Glomerular visceral epithelial cell (primary cell): ENCODE results near the gene MRPS9.
A peak's percentile ranks its signal among the peaks of the same experiment; 100 is the strongest.

ENCODE experiments used
- DNase-seq: peaks from one replicate; pipeline ENCODE4 v3.0.0-alpha.2; 2016; ENCODE audit errors: extremely low spot score

Gene MRPS9

DNA sequence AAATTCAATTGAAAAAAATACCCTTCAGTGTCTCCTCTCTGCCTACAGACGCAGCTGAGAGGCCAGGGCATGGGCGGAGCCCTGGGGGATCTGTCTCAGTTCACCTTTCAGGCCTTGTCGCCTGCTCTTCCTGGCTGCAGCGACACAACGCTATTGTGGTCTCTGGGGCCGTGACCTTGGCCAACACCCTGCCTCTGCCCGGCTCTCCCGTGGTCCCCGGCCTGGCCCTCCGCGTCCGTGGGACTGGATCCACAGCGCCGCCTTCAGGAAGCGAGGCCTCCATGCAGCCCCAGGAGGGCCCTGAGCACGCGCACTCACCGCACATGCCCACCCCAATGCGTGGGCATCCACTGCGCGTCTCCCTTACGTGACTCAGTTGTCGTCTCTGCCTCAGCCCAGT lies 81.1 kb downstream of the MRPS9 start:
- DNase-seq, result no peak

DNA sequence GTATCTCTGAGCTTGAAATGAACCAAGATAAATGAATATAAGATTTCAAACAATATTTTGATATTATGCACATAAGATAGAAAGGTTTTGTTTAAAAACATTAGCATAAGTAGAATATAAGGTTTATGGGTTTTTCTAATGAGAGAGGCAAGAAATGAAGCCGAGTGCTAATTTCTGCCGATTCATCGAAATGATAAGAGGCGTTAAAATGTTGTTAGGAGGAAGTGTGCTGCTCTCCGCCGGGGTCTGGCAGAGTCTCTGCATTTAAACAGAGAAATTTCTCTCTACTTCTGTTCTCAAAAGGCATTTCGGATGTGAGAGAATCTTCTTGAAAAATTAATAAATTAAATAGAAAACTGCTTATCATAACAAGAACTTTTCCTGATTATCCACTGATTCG lies 83.6 kb downstream of the MRPS9 start:
- no peak for DNase-seq

DNA sequence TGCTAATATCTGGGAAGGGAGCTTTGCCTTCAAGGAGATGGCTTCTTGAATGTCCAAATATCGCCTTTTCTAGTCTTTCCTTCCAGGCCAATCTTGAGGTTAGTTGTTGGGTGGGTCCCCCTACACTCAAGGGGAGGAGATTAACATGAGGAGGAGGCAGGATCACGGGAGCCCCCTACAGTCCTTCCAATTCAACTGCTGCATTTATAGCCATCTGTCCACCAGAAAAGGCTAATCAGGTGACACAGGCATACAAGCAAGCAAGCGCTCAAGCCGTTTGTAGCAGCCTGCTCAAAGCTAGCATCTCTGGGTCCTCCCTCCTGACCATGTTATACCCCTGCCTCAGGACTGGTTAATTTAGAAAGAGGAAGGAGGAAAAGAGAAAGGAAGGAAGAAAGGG lies 87.6 kb downstream of the MRPS9 start:
- DNase-seq, result no peak

DNA sequence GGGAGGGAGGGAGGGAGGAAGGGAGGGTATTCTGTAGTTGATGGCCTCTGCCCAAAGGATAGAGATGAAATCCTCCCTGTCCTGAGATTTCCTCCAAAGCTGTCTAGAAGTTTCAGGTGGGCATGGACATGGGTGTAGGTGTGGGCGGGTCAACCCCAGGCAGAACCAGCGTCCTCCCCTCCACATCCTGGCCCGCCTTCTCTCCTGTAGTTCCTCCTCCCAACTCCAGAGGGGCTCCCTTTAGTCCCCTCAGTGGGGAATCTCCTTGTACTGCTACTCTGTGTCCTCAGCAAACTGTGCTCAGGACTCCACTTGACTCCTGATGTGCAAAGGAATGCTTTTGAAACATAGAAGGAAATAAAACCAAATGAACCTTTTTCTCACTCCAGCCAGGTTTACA lies 88.1 kb downstream of the MRPS9 start:
- no peak for DNase-seq

DNA sequence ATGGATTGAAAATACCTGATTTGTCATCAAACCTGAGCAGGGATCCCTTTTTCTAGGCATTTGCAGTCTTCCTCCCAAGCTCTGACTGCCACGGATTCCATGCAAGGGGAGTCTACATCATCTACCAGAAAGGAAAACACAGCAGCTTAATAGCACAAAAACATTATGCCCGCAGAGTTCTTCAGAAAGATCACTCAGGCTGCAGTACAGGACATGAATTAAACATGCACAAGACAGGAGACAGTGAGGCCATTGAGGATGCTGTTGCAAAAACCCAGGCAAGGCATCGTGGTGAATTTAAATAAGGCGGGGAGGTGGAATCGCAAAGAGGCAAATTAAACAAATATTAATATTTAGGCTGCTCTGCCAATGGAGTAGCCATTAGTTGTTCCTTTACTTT lies 88.5 kb downstream of the MRPS9 start:
- DNase-seq, result no peak

DNA sequence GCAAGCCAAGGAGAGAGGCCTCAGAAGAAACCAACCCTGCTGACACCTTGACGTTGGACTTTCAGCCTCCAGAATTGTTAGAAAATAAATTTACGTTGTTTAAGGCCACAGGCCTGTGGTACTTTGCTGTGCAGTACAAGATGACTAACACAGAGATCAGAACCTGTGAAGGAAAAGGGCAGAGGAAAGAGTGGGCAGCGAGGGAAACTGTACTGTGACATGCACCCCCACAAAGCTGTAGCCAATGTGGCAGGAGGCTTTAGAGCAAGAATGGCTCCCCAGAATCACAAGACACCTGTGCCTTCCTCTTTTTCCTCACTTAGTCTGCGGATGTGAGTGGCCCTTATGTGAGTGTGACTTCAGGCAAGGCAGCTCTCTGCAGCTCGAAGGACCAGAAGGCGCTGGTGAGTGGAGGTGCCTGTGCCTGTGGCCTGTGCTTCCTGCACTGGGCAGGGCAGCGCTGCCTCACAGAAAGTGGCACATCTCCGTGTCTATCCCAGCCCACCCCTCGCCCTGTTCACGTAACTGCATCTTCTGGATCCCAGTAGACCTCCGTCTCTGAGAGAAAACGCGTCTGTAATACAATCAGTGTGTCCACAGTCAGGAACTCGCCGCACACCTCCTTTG lies 89.5 kb downstream of the MRPS9 start:
- DNase-seq, result no peak

DNA sequence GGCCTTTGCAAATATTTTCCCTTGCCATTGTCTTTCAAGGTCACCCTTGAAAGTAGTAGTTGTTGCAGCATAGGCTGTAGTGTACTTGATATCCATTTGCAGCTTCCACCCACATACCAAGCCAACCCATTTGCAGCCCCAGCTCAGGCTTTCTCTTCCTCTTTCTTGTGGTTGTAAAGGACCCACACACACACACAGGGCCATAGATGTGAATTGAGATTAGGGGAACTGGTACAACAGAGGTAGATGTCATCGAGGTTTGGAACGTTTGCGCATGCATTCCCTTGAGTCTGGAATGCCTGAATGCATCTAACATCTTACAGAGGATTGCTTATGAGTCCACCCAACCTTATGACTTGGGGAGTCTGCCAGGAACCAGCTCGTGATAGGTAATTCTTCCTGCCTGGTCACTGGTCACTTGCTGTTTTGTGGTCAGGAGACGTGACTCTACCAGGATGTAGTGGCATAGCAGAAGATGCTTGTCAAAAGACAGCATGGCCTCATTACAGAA lies 91.9 kb downstream of the MRPS9 start:
- no peak for DNase-seq

DNA sequence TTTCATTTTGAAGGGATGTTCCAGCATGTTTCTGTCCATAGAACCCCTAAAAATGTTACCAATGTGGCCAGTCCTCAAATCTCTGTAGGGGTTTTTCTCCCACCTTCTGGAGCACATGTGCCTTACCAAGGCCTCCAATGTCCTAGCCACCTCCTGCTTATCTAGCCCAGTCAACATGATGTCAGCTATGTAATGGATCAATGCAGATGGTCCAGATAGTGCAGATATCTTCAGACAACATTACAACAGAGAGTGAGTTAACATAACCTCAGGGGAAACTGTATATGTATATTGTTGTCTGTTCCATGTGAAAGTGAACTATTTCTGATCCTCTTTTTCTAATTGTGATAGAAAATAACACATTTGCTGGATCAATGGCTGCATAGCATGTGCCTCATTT lies 92.7 kb downstream of the MRPS9 start:
- no peak for DNase-seq

DNA sequence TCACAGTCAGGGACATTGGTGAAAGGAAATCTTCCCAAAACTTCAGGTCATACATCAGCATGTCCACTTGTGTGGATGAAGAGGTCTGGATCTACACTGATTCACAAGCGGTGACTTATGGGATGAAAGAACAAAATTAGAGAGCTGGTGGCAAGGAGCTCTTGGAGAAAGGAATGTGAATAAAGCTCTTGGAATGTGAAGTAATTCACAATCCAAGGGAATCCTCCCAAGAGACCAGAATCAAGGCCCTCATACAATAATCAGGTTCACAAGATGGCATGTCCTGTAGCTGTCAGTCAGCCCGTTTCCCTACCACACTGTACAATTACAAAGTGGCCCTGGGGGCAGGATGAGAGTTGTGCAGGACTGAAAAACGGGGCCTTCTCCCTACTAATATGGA lies 96.2 kb downstream of the MRPS9 start:
- DNase-seq, result no peak

DNA sequence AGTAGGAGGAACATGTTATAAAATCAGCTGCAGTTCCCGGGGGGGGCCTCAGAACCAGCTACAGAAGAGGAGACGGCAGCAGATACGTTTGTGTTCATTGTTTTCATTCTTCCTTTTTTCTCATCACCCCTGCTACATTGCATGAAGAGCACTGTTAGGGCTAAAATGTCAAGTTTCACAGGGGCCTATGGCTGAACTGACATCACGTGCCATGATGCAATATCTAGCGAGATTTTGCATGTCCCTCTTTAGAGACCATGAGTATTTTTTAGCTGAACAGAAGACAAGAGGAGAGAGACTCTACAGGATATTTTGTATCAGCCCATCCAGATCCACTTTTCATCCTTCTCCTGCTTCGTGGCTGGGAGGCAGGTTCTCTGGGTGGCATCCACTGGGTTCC lies 97.6 kb downstream of the MRPS9 start:
- no peak for DNase-seq

DNA sequence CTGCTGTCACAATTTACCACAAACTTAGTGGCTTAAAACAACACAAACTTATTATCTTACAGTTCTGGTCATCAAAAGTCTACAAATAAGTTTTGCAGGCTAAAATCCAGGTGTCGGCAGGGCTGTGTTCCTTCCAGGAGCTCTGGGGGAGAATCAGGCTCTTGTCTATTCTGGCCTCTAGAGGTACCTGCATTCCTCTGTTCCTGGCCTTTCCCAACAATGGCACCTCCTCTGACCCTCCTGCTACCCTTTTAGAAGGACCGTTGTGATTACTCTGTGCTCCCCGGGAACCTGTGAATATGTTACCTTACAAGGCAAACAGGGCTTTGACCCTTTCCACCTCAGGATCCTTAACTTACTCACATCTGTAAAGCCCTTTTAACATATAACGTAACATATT lies 98.5 kb downstream of the MRPS9 start:
- no peak for DNase-seq

DNA sequence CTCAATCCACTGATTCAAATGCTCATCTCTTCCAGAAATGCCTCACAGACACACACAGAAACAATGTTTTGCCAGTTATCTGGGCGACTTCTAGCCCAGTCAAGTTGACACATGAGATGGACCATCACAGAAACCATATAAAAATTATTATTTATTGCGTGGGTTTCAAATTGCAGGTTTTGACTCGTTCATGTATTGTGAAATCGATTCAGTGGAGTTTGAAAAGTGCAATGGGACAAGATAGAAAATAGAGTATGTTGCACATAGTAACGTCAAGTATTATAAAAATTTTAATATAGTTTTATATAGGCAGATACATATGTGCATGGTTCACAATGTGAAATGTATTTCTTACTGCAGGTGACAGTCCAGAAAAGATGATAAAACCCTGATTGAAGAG lies 100.8 kb downstream of the MRPS9 start:
- no peak for DNase-seq

DNA sequence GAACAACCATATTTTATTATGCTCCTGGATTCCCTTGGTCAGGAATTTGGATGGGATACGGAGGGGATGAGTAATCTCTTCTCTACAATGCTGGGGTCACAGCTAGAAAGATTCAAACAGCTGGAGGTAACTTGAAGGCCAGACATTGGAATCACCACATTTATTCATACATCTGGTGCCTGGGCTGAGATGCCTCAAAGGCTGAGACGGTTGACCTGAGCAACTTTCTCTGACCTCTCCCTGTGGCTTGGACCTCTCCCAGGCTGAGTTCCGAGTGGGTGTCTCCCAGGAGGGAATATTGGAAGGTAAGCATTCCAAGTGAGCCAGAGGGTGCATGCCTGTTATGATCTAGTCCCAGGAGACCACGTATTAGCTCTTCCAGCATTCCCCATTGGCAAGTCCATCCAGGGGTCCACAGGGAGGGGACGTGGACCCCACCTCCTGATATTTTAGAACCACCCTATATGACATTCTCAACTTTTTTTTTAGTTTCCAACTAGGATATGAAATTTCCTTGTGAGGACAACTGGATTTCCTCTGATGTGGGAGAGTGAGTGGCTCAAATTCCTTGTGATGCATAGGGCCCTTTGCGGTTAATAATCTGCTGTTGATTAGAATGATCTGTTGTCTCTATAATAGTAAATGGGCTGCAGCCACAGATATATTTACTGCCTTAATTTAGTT lies 101.8 kb downstream of the MRPS9 start:
- peak; percentile 10 for DNase-seq

DNA sequence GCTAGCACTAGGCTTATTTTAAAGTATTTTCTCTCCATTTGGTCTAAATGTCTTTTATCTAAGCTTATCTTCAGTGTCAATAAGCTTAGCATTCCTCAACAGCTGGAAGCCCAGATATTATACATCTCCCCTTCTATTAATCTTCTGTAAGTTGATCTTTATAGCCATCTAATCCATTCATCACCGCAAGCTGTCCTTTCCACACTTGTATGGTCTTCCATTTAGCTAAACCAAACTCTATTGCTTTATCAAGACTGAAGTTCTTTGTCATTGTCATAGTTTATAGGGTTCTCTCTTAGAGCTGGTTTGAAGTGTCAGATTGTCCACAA lies 102.3 kb downstream of the MRPS9 start:
- no peak for DNase-seq

DNA sequence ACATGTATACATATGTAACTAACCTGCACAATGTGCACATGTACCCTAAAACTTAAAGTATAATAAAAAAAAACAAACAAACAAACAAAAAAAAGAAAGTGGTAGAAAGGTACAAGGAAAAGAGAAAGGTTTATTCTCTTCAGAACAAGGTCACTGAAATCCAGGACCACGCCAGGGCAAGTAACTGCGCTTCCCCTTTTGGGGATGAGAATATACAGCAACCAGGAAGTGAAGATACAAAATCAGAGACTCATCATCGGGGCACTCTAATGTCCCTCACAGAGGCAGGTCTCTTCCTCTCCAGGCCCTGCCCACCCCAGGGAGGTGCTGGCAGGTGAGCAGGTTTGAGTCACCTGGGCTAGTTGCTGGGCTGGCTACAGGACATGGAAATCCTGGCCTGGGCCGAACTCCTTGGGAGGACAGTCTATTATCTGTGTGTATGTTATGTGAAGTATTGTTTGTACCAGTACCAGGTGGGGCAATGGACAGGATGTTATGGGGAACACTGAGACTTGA lies 103.3 kb downstream of the MRPS9 start:
- DNase-seq, result no peak

DNA sequence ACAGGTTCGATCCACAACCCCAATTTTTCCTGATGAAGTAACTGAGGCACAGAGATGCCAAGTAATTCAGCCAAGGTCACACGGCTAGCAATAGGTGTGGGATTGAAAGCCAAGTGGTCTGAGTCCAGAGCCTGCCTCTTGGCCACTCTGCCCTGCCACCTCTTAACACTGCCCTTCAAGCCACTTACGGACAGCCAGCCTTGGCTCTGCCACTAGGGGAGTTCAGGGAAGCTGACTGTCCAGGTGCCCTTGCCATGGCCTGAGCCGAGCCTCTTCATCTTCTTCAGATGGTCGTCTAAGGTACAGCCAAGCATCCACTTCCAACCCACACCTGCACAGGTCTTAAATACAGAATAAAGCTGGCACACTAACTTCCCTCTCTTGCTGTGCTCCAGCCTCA lies 104.4 kb downstream of the MRPS9 start:
- no peak for DNase-seq

DNA sequence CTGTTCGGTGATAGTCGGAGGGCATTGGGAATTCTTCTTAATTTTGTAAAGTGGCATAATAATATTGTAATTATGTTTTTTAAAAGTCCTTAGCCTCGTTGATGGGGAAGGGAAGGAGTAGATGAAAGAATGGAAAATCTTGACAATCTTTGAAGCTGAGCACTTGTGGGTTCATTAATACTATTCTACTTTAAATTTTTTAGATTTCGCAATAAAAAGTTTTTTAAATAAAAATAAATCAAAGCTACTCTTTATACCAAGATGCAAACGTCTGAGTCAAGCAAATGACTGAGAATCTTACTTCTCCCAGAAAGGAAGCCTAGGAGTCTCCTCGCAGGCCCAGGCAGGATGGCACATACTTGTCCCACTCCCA lies 105.2 kb downstream of the MRPS9 start:
- no peak for DNase-seq

DNA sequence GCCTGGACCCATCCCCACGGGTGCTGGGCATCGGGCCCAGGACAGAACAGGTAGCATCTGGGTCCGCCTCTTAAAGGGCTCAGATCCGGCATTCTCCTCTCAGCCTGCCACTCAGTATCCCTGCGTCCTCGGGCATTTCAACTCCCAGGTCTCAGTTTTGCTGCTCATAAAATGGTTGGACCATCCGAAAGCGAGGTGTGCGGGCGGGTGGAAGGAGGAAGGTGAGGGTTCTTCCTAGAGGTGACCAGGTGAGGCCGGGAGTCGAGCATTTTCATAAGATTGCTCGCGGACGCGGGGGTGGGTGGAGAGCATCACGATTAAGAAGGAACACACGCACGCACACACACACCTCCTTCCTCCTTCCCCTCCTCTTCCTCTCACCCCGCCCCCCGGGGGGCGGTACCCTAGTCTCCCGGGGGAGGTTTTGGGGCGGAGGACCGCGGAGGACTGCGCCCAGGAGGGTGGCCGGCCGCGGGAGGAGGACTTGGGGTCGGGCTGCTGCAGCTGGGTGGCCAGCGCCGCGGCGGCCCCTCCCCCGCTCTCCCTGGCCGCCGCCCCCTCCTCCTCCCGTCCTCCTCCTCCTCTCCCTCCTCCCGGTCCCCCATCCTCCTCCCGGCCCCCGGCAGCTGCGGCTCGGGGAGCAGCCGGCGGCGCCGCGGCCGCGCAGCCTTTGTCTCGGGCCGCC lies 105.7 kb downstream of the MRPS9 start:
- peak; percentile 68 for DNase-seq

DNA sequence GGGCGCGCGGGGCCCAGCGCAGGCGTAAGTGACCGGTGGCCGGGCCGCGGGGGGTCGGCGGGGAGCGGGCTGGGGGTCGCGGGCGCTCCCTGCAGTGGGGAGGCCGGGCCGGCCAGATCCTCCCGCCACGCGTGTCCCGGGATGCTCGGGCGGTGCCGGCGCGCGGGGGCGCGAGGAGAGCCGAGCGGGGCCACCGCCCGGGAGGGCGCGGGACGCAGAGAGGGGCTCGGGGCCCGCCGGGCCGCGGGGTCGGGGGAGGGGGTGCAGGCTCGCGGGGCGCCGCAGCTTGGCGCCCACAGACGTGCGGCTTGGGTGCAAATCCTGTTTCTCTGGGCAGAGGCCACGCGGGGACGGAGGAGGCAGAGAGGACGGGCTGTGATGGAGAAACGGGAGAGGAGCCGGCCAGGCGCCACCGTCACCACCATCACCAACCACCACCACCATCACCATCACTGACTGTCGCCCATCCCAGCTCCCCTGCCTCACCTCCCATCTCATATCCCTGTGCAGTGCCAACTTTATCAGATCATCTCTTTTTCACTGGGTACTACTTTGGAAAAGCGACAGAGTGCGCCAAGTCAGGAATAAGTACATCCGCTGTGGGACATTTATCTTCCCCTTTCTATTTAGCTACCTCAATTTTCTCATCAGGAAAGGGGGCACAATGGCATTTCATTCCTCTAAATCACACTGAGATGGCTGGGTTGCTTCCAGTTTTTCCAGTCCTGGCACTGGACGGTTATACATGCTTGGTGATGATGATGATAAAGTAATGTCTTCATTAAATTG lies 106.5 kb downstream of the MRPS9 start:
- DNase-seq, result no peak

DNA sequence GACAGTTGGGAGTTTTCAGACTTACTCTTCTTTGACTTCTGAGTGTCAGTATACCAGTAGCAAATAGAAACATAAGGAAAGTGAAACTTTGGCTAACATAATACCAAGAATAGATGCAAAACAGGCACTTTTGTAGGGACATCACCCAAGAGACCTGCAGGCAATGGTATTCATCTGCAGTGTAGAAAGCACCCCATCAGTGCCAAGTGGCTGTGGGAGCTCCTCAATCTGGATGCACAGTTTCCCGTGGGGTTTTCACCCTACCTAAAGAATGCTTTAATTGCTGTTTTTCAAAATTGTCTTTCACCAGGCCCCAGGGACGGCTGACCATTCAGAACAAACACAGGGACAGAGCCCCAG lies 107.1 kb downstream of the MRPS9 start:
- no peak for DNase-seq

DNA sequence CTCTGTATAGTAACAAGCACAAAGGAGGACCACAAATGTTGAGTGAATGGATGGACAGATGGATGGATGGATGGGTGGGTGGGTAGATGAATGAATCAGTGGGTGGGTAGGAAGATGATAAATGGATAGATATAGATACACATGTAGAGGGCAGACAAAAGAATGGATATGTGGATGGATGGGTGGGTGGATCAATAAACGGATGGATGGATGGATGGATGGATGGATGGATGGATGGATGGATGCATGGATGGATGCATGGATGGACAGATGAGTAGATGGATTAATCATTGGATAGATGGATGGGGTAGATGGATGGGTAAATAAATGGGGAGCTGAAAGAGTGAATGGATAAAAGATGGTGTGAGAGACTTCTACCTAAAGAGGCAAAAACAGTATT lies 111.4 kb downstream of the MRPS9 start:
- DNase-seq, result no peak
